H1 (cell line): ENCODE data around the gene HLA-DPB1. TPM values are rescaled to one million over a fixed set of nuclear protein-coding genes. Genes with fewer than 3 reads are reported as not detected.

Experiments used
- CTCF ChIA-PET: fragments of 300-600 bp; sonication (Branson Sonifier 250); formaldehyde crosslinking; loops from one replicate; lab custom pipeline; 2021; ENCODE audit not compliant: partially characterized antibody; lab: Charles Lee
- POLR2A ChIA-PET: fragments of 300-600 bp; sonication (Branson Sonifier 250); formaldehyde crosslinking; loops from one replicate; lab custom pipeline; 2021; ENCODE audit warnings: inconsistent platforms; ENCODE audit not compliant: partially characterized antibody; lab: Charles Lee
- DNase-seq, 2 experiments: peaks; one replicate each; pipeline versions ENCODE4 v3.0.0 to v3.0.0-alpha.2; 2010 to 2022; ENCODE audit warnings: low spot score in 2 of 2, low read depth in 1 of 2, mixed read lengths in 1 of 2
- FAIRE-seq: peaks from 2 replicates; lab custom pipeline; 2011; peaks lifted over from hg19 to GRCh38; lab: Jason Lieb, UNC
- H2AFZ ChIP-seq: 2 replicates; pipeline ENCODE4 v1.8.1; 2012; ENCODE audit warnings: low read length, inconsistent platforms
- H2AK5ac ChIP-seq: 2 replicates; pipeline ENCODE4 v1.6.1; 2013; ENCODE audit warnings: low read depth, low read length
- H2BK120ac ChIP-seq: replicated peaks from 2 replicates; pipeline ENCODE3; 2013; ENCODE audit warnings: low read depth, low read length, inconsistent platforms
- H2BK12ac ChIP-seq: 2 replicates; pipeline ENCODE4 v1.6.1; 2013; ENCODE audit warnings: low read depth, low read length
- H2BK15ac ChIP-seq: 2 replicates; pipeline ENCODE4 v1.6.1; 2013; ENCODE audit warnings: low read length
- H2BK20ac ChIP-seq: 2 replicates; pipeline ENCODE4 v1.6.1; 2013; ENCODE audit warnings: low read length
- H2BK5ac ChIP-seq: 2 replicates; pipeline ENCODE4 v1.6.1; 2013; ENCODE audit warnings: low read depth, low read length
- H3K14ac ChIP-seq: 2 replicates; pipeline ENCODE4 v1.6.1; 2013; ENCODE audit warnings: inconsistent platforms; ENCODE audit not compliant: insufficient read length
- H3K18ac ChIP-seq: 2 replicates; pipeline ENCODE4 v1.6.1; 2013; ENCODE audit warnings: low read length; ENCODE audit errors: extremely low read depth
- H3K23ac ChIP-seq: 2 replicates; pipeline ENCODE4 v1.6.1; 2013; ENCODE audit warnings: inconsistent platforms; ENCODE audit not compliant: insufficient read length
- H3K23me2 ChIP-seq: 2 replicates; pipeline ENCODE4 v1.6.1; 2013; ENCODE audit warnings: low read depth, low read length
- H3K27ac ChIP-seq: 2 replicates; pipeline ENCODE4 v1.6.1; 2011; ENCODE audit warnings: low read depth, low read length, inconsistent platforms
- H3K27me3 ChIP-seq, 4 experiments: replicated peaks in 1 of 4; 1 replicate in 1 of 4; 2 replicates in 3 of 4; pipeline versions ENCODE4 v1.6.1 to v1.8.1; 2011 to 2013; ENCODE audit warnings: low read length in 3 of 4, mild to moderate bottlenecking in 3 of 4, inconsistent platforms in 2 of 4, mixed read lengths in 2 of 4, moderate library complexity in 1 of 4; ENCODE audit not compliant: control insufficient read depth in 3 of 4, insufficient read depth in 3 of 4; ENCODE audit errors: extremely low read depth in 1 of 4
- H3K36me3 ChIP-seq, 4 experiments: 2 replicates each; pipeline versions ENCODE4 v1.6.1 to v1.8.1; 2011 to 2013; ENCODE audit warnings: mild to moderate bottlenecking in 4 of 4, low read length in 3 of 4, moderate library complexity in 2 of 4, control low read depth in 1 of 4, inconsistent platforms in 1 of 4; ENCODE audit not compliant: insufficient read depth in 4 of 4, control insufficient read depth in 2 of 4
- H3K4ac ChIP-seq: replicated peaks from 2 replicates; pipeline ENCODE3; 2013; ENCODE audit warnings: low read length, low read depth, mixed read lengths, inconsistent platforms; ENCODE audit not compliant: insufficient read length
- H3K4me1 ChIP-seq, 4 experiments: replicated peaks in 1 of 4; 1 replicate in 1 of 4; 2 replicates in 3 of 4; pipeline versions ENCODE4 v1.6.1 to v1.8.1; 2011 to 2013; ENCODE audit warnings: low read length in 3 of 4, inconsistent platforms in 2 of 4, mixed read lengths in 1 of 4; ENCODE audit not compliant: insufficient read depth in 4 of 4, control insufficient read depth in 3 of 4
- H3K4me2 ChIP-seq, 2 experiments: 2 replicates each; pipeline versions ENCODE4 v1.6.1 to v1.8.1; 2011 to 2013; ENCODE audit warnings: low read depth in 2 of 2, low read length in 2 of 2, control low read depth in 1 of 2, inconsistent platforms in 1 of 2, mild to moderate bottlenecking in 1 of 2; ENCODE audit not compliant: insufficient read depth in 1 of 2
- H3K4me3 ChIP-seq, 4 experiments: fragments of 200-600, 300-600 bp in 1 of 4; sonication (generic), shearing (Covaris generic), sonication (Bioruptor Twin) in 1 of 4; 2 replicates each; pipeline versions ENCODE4 v1.5.1 to v1.8.1; 2011 to 2016; ENCODE audit warnings: low read length in 4 of 4, low read depth in 3 of 4, control low read depth in 2 of 4, inconsistent platforms in 2 of 4, mild to moderate bottlenecking in 2 of 4, mixed read lengths in 1 of 4, moderate library complexity in 1 of 4; ENCODE audit not compliant: insufficient read depth in 2 of 4; ENCODE audit errors: extremely low read depth in 1 of 4
- H3K56ac ChIP-seq: replicated peaks from 2 replicates; pipeline ENCODE3; 2013; ENCODE audit warnings: low read depth, mild to moderate bottlenecking, mixed read lengths, low read length, inconsistent platforms; ENCODE audit not compliant: insufficient read length
- H3K79me1 ChIP-seq: 2 replicates; pipeline ENCODE4 v1.6.1; 2013; ENCODE audit warnings: low read depth, low read length, control low read depth
- H3K79me2 ChIP-seq, 2 experiments: 2 replicates each; pipeline versions ENCODE4 v1.6.1 to v1.8.1; 2012 to 2013; ENCODE audit warnings: low read length in 2 of 2, mild to moderate bottlenecking in 2 of 2, inconsistent platforms in 1 of 2; ENCODE audit not compliant: insufficient read depth in 2 of 2, control insufficient read depth in 1 of 2
- H3K9ac ChIP-seq, 4 experiments: replicated peaks in 1 of 4; 1 replicate in 1 of 4; 2 replicates in 3 of 4; pipeline versions ENCODE4 v1.6.1 to v1.8.1; 2011 to 2013; ENCODE audit warnings: low read depth in 3 of 4, low read length in 3 of 4, control low read depth in 2 of 4, mild to moderate bottlenecking in 2 of 4, moderate library complexity in 2 of 4, inconsistent platforms in 1 of 4; ENCODE audit errors: extremely low read depth in 1 of 4
- H3K9me3 ChIP-seq, 2 experiments: 2 replicates each; pipeline versions ENCODE4 v1.6.1 to v1.8.1; 2012 to 2013; ENCODE audit warnings: mild to moderate bottlenecking in 2 of 2, moderate library complexity in 2 of 2, control low read depth in 1 of 2, inconsistent platforms in 1 of 2, low read depth in 1 of 2, low read length in 1 of 2, mixed read lengths in 1 of 2; ENCODE audit not compliant: insufficient read depth in 2 of 2
- H4K20me1 ChIP-seq, 2 experiments: replicated peaks in 1 of 2; 2 replicates each; pipeline versions ENCODE3 to v1.8.1; 2011 to 2013; ENCODE audit warnings: inconsistent platforms in 2 of 2, low read length in 2 of 2, mild to moderate bottlenecking in 1 of 2; ENCODE audit not compliant: insufficient read depth in 2 of 2, control insufficient read depth in 1 of 2
- H4K5ac ChIP-seq: 2 replicates; pipeline ENCODE4 v1.6.1; 2013; ENCODE audit warnings: low read length, low read depth, mixed read lengths, inconsistent platforms; ENCODE audit not compliant: insufficient read length
- H4K8ac ChIP-seq: 2 replicates; pipeline ENCODE4 v1.8.0; 2013; ENCODE audit warnings: mild to moderate bottlenecking, moderate library complexity, low read length, inconsistent platforms; ENCODE audit not compliant: insufficient read depth; ENCODE audit errors: extremely low read depth
- H4K91ac ChIP-seq: replicated peaks from 2 replicates; pipeline ENCODE3; 2013; ENCODE audit warnings: low read length, mixed read lengths, inconsistent platforms; ENCODE audit not compliant: insufficient read length
- GTF2F1 ChIP-seq: IDR thresholded peaks from 2 replicates; pipeline ENCODE4 v1.6.1; 2012; ENCODE audit warnings: low read depth, low read length, improper control_type of control experiment, borderline replicate concordance
- WGBS, 2 experiments: shearing (Covaris generic) in 1 of 2; methylation state at CpG; one replicate each; pipeline versions ENCODE4 v1.1.6 to v1.1.7; 2013 to 2015; ENCODE audit warnings: low lambda C conversion rate in 2 of 2, mixed read lengths in 2 of 2, inconsistent platforms in 1 of 2, low coverage in 1 of 2, missing lambda C conversion rate in 1 of 2; ENCODE audit not compliant: insufficient replicate concordance in 2 of 2, insufficient coverage in 1 of 2, insufficient read length in 1 of 2; ENCODE audit errors: extremely low coverage in 1 of 2, missing lambda C conversion rate in 1 of 2; 5-methylcytosine and 5-hydroxymethylcytosine counted together
- polyA plus RNA-seq, 7 experiments: library from polyadenylated mRNA; depleted of rRNA in 3 of 7; stranded (reverse) in 5 of 7; unstranded in 2 of 7; fragments of >200 nt in 5 of 7; fragments of 200-250 nt in 2 of 7; gene quantifications; 1 replicate in 5 of 7; 2 replicates in 1 of 7; 4 replicates in 1 of 7; pipeline versions ENCODE4 v1.2.1 to v1.2.3, GENCODE V29; 2011 to 2013; ENCODE audit warnings: missing spikeins in 2 of 7, mixed read lengths in 2 of 7
- total RNA-seq: library from RNA; stranded (reverse); fragmentation: NEBNext Ultra II Directional; extraction: Animal tissue kit (Norgen Biotek cat#: 25700); gene quantifications from 2 replicates; pipeline ENCODE4 v1.2.1, GENCODE V29; 2021

Gene HLA-DPB1
- total and polyA plus RNA-seq, 2 of the 8 experiments (the other 6 are each of a cell fraction or from before 2014, with no cell fraction given), result 32.3 to 58.8 TPM

DNA sequence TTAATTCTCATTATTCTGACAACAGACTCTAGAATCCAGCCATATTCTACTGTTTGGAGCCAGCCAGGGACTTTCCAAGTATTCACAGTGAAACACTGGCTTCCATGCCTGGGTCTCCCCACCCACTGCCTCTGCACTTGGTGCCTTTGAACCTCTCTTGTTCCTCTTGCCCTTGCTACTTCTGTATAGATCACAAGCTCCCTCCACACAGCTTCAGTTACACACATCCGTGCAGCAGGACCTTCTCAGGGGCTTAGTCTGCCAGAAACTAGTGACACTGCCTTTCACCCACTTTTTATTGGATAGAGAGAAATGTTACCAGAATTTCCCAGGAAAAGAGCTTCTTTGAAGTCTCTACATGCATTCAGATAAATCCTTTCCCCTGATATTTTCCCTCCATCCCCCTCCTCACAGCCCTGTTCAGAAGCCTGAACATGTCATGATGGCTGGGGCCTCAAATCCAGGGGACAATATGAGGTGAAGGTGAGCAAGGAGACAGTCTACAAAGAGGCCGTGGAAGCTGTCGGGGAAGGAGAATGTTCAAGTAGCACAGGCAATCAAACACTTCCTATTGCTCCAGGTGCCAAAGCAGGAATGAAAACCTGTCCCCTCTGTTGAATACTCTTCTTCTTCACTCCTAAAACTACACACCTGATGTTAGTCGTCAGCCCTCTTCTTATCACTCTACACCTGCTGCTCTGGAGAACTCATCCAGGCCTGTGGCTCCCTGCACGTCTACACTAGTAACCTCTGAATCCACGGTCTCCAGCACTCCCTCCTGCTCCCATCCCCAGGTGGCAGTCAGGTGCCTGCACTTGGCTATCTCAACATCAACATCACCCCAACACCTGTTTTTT lies 46.2 kb upstream of the HLA-DPB1 start:
- Histone ChIP-seq H2BK20ac (no peak overlapping the region), H4K20me1 (no peaks in the 10 kb centered on the region), H3K18ac (no peak overlapping the region), H4K91ac (no peak overlapping the region), H2BK5ac (no peak overlapping the region), H3K79me1 (no peaks in the 10 kb centered on the region), H3K23me2 (no peaks in the 10 kb centered on the region), H3K4me1 (no peaks in the 10 kb centered on the region), H3K27ac (no peak overlapping the region), H3K23ac (no peak overlapping the region), H4K8ac (no peak overlapping the region; the same call in 1 of the 2 replicates), H2BK12ac (no peak overlapping the region), H4K5ac (no peak overlapping the region), H3K9me3 (no peaks in the 10 kb centered on the region), H3K4ac (no peak overlapping the region), H3K9ac (no peak overlapping the region), H2BK120ac (no peak overlapping the region), H3K36me3 (no peaks in the 10 kb centered on the region), H3K27me3 (no peaks in the 10 kb centered on the region; a peak in 1 of 7 replicates), H2BK15ac (no peak overlapping the region), H2AFZ (0 out of 2 replicates have a peak overlapping the region, but pooled peaks have one; percentile 26), H2AK5ac (no peak overlapping the region), H3K4me3 (no peak overlapping the region), H3K14ac (no peak overlapping the region), H3K79me2 (no peaks in the 10 kb centered on the region), H3K56ac (no peak overlapping the region), H3K4me2 (no peak overlapping the region)
- WGBS, 2 experiments, result 71% methylated on average over 6 of the region's 6 CpGs; no CpG with 5 or more reads in 1 of the 2 experiments
- ChIA-PET POLR2A (interaction anchor here (1.0 to 2.0 kb wide), 4 partner anchors 9 to 95 kb away, joined by 3 to 7 read pairs (median 4); no protein-coding TSS in a partner anchor), CTCF (interaction anchor here (0.7 to 1.8 kb wide), 8 partner anchors 10 to 168 kb away, joined by 3 to 7 read pairs (median 3); no protein-coding TSS in a partner anchor)
- FAIRE-seq (peak; percentile 48), DNase-seq (no peak)
- no peak for TF ChIP-seq GTF2F1
